SU-DHL-6 (cell line): ENCODE results near the gene SEMA4D.

Experiments
- CTCF ChIP-seq: fragments of 200-600 bp; sonication (generic); IDR thresholded peaks from one replicate; pipeline ENCODE4 v1.5.1; 2017; ENCODE audit warnings: antibody characterized with exemption, mild to moderate bottlenecking, low read length, moderate library complexity; ENCODE audit not compliant: insufficient read depth, poor library complexity, severe bottlenecking
- EZH2phosphoT487 ChIP-seq: fragments of 200-600 bp; sonication (generic), shearing (Covaris generic); conservative IDR thresholded peaks from 2 replicates; pipeline ENCODE4 v1.6.1; 2018; ENCODE audit warnings: mild to moderate bottlenecking, antibody characterized with exemption, low read length, moderate library complexity, mixed read lengths

- TF ChIP-seq CTCF (no peak), EZH2phosphoT487 (no peak)
Measured at GRCh38 chr9:89402695-89403427, 95.1 kb downstream of the SEMA4D start.
